ENCODE results near the gene SCRN2.

GRCh38 chr17:47882695-47883588 lies 41.9 kb upstream of the SCRN2 start:
- TF ChIP-seq POLR2A (IDR thresholded peaks at IDR 0.05), result no peak
- TF ChIP-seq CTCF (IDR thresholded peaks at IDR 0.05), result no peak
- no peak for TF ChIP-seq EP300 (IDR thresholded peaks at IDR 0.05)
